Measurements from ENCODE around the gene EFHD2. TPM values are rescaled to one million over a fixed set of nuclear protein-coding genes. Genes with fewer than 3 reads are reported as not detected.

EFHD2 gene
- total and polyA plus RNA-seq, 8 donors: 11.9 to 107 (median 18.2) TPM

DNA sequence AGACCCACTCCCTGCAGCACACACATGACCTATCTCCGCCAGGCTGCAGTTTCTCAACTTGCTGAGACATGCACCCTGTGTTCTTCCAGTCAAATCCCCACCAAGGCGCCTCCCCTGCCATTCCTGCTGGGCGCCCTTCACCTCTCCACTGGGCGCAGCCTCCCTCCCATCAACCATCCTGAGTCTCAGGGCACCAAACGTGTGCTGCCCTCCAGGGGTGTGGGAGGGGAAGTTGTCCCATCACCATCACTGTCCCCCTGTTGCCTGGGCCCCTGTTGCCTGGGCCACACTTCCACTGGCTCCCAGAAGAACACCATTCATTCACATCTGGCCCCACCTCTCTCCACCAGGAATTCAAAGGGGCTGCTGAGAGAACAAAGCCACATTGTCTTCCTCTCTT, 44.9 kb upstream of the EFHD2 start:
- no peaks in the 10 kb centered on the region for H3K36me3 ChIP-seq
- TF ChIP-seq, protein P1, sequence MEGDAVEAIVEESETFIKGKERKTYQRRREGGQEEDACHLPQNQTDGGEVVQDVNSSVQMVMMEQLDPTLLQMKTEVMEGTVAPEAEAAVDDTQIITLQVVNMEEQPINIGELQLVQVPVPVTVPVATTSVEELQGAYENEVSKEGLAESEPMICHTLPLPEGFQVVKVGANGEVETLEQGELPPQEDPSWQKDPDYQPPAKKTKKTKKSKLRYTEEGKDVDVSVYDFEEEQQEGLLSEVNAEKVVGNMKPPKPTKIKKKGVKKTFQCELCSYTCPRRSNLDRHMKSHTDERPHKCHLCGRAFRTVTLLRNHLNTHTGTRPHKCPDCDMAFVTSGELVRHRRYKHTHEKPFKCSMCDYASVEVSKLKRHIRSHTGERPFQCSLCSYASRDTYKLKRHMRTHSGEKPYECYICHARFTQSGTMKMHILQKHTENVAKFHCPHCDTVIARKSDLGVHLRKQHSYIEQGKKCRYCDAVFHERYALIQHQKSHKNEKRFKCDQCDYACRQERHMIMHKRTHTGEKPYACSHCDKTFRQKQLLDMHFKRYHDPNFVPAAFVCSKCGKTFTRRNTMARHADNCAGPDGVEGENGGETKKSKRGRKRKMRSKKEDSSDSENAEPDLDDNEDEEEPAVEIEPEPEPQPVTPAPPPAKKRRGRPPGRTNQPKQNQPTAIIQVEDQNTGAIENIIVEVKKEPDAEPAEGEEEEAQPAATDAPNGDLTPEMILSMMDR (IDR thresholded peaks at IDR 0.05): no peak
- H3K27me3 ChIP-seq: no peaks in the 10 kb centered on the region
- intact Hi-C loops (cut with DNase I): no loop called here
- no peak overlapping the region for H3K27ac ChIP-seq
- H3K9me3 ChIP-seq: no peaks in the 10 kb centered on the region
- no peak overlapping the region for H3K4me3 ChIP-seq
- DNase-seq (no peak), ATAC-seq (no peak)
- H3K4me1 ChIP-seq: no peaks in the 10 kb centered on the region

DNA sequence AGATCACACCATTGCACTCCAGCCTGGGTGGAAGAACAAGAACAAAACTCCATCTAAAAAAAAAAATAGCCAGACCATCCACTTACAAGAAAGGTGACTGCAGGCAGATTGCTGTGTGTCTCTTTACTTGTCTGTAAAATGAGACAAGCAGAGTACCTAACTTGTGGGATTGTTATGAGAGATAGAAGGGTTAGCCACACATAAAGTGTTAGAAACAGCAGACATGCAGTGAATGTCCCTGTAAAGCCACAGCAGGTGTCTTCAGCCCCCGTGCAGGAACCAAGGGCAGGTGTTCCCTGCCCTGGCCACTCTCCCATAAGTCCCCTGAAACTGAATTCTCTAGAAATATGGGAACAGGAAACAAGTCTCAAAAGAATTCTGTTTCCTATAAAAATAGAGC, 40.8 kb upstream of the EFHD2 start:
- H3K36me3 ChIP-seq: no peaks in the 10 kb centered on the region
- ATAC-seq: no peak
- H3K9me3 ChIP-seq: no peaks in the 10 kb centered on the region
- no peak for DNase-seq
- intact Hi-C loops (cut with DNase I): no loop called here
- no peaks in the 10 kb centered on the region for H3K27me3 ChIP-seq
- H3K4me3 ChIP-seq: no peak overlapping the region
- H3K4me1 ChIP-seq: peaks cover 4% of the 10 kb centered on the region in 2 donors
- TF ChIP-seq, protein P1 (IDR thresholded peaks at IDR 0.05): no peak
- H3K27ac ChIP-seq: no peak overlapping the region

DNA sequence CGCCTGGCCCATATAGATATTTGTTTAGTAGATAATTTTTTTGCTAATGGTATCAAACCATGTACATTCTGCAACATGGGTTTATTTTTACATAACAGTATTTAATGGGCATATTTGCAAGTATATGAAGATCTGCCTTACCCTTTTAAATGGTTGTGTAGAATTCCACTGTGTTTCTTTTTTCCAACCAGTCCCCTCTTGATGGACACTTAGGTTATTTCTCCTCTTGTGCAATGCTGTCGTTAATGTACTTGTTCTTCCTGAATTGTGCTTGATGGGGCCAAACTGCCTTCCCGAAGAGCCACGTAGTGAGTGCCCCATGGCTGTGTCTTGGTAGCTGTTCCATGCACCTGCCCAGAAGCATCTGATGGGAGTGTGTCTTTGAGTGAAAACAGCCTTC, 39.4 kb upstream of the EFHD2 start:
- no peak overlapping the region for H3K4me3 ChIP-seq
- H3K9me3 ChIP-seq: no peaks in the 10 kb centered on the region
- H3K4me1 ChIP-seq: peaks cover 4% of the 10 kb centered on the region in 2 donors
- DNase-seq (peak in 1 of 4 donors; percentile 13), ATAC-seq (no peak)
- intact Hi-C loops (cut with DNase I): no loop called here
- no peak overlapping the region for H3K27ac ChIP-seq
- H3K27me3 ChIP-seq: no peaks in the 10 kb centered on the region
- no peaks in the 10 kb centered on the region for H3K36me3 ChIP-seq
- TF ChIP-seq, protein P1 (IDR thresholded peaks at IDR 0.05): no peak

DNA sequence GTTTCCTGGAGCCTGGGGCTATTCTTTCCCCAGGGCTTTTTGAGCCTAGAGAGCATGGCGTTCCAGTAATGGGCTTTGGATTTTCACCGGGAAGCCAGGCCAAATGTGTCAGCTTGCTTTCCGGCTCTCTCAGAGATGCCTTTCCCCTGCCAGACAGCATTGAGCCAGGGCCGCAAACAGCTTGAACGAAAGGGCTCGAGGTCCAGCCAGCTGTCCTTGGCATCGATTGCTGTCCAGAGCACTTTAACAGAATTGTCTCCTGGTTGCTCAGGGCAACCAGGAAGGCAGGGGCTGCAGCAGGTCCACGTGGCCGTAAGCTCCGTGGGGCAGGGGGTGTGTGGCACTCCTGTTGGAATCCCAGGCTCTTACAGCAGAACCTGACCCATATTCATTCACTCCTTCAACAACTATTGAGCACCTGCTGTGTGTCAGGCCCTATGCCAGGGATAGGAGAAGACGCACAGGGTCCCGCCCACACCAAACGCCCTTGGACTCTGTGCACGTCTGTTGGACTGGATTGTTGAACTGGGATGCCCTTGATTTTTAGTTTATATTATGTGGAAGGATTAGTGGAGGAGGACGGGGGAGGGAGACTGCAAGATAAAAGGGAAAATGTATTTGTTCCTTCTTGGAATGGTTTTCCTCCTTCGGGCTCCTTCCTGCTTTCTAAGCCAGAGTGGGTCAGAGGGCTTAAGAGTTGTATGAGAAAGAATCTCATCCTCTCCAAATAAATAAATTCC, 38.7 kb upstream of the EFHD2 start:
- ATAC-seq: peak; percentile 61
- Histone ChIP-seq H3K27ac (no peak overlapping the region), H3K4me3 (no peak overlapping the region), H3K4me1 (peaks cover 4% of the 10 kb centered on the region in 2 donors), H3K36me3 (no peaks in the 10 kb centered on the region), H3K27me3 (no peaks in the 10 kb centered on the region), H3K9me3 (no peaks in the 10 kb centered on the region)
- intact Hi-C loops (cut with DNase I): no loop called here
- peak in 2 of 4 donors; percentile 72 to 87 for DNase-seq
- TF ChIP-seq, protein P1 (IDR thresholded peaks at IDR 0.05): no peak

DNA sequence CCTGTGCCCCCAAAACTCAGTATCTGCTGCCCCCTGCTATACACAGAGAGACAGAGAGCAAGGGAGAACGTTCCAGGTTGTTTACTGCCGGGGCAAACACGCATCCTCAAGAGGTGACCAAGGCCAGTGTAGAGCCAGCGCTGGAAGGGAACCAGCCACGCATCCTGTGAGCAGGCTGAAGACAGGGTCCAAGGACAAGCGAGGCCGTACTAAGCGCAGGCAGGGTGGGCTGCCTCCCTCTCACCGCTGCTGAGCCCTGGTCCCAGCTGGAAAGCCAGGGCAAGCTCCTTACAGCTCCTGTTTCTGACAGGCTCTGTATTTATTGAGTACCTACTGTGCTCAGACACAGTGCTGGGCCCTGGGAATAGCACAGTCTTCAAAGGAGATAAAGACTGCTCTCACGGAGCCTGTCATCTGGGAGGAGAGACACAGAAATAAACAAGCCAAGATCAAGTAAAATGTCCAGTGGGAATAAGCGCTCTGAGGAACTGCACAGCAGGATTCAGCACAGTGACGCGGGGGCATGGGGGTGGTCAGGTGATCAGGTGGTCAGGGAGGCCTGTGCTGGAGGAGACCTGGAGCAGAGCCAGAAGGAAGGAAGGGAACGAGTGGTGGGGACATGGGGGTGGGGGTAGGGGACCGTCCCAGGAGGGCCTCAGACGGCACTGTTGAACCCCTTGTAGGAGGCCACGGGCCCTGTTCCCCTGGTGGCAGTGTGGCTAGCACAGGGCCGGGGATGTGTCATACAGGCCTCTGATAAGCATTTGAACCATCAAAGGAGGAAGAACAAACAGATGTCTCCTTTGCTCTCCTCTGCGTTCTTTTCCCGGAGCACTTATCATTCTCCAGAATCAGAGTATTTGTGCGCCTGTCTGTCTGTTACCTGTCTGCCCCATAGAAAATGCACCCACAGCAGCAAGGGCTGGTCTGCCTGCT, 37.8 kb upstream of the EFHD2 start:
- Histone ChIP-seq H3K9me3 (no peaks in the 10 kb centered on the region), H3K4me1 (peaks cover 4% of the 10 kb centered on the region in 2 donors), H3K27ac (no peak overlapping the region), H3K4me3 (no peak overlapping the region), H3K27me3 (no peaks in the 10 kb centered on the region), H3K36me3 (no peaks in the 10 kb centered on the region)
- TF ChIP-seq, protein P1 (IDR thresholded peaks at IDR 0.05): no peak
- DNase-seq (peak in 1 of 4 donors; percentile 18), ATAC-seq (peak; percentile 13)
- intact Hi-C loops (cut with DNase I): no loop called here
